ENCODE measurements around the gene TSPO.

DNA sequence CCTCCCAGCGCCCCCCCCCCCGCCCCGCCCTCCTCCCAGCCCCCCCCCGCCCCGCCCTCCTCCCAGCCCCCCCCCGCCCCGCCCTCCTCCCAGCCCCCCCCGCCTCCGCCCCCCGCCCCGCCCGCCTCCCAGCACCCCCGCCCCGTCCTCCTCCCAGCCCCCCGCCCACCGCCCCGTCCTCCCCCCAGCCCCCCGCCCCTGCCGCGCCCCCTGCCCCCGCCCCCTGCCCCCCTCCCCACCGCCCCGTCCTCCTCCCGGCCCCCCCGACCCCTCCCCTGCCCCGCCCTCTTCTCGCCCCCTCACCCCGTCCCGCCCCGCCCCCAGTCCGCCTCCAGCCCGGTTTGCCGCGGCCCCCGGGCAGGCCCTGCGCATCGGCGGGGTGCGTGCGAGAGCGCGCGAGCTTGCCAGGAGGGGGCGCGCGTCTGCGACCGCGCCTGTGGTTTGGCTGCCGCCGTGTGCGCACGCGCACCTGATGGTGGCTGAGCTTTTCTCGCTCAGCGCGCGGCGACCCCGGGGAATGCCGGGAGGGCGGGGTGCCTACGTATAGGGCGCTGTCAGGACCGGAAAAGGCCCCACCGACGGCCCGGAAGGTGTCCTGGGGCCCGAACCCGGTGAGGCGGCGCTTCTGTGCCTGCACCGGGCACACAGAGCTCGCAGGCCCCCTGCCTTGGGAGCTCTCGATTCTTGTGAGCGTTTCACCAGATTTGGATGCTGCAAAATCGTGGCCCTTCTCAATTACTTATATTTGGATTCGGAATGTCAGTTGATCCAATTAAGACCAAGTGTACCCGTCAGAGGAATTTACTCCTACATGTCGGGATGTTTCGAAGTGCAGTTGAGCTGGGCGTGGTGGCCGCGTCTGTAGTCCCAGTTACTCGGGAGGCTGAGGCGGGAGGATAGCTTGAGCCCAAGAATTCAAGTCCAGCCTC, 36.1 kb downstream of the TSPO start:
- TF ChIP-seq, protein P1, sequence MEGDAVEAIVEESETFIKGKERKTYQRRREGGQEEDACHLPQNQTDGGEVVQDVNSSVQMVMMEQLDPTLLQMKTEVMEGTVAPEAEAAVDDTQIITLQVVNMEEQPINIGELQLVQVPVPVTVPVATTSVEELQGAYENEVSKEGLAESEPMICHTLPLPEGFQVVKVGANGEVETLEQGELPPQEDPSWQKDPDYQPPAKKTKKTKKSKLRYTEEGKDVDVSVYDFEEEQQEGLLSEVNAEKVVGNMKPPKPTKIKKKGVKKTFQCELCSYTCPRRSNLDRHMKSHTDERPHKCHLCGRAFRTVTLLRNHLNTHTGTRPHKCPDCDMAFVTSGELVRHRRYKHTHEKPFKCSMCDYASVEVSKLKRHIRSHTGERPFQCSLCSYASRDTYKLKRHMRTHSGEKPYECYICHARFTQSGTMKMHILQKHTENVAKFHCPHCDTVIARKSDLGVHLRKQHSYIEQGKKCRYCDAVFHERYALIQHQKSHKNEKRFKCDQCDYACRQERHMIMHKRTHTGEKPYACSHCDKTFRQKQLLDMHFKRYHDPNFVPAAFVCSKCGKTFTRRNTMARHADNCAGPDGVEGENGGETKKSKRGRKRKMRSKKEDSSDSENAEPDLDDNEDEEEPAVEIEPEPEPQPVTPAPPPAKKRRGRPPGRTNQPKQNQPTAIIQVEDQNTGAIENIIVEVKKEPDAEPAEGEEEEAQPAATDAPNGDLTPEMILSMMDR (IDR thresholded peaks at IDR 0.05), result peak; percentile 63 to 91 (median 80)
- TF ChIP-seq POLR2A (IDR thresholded peaks at IDR 0.05), result peak in 1 of 2 donors; percentile 74

Measured in heart left ventricle (tissue), 13 donors.